NCI-H2171 (cell line): ENCODE data around the gene HOXD4.

Experiments used
- DNase-seq: peaks from one replicate; lab custom pipeline; 2025; lab: John Stamatoyannopoulos, UW

HOXD4 gene

DNA sequence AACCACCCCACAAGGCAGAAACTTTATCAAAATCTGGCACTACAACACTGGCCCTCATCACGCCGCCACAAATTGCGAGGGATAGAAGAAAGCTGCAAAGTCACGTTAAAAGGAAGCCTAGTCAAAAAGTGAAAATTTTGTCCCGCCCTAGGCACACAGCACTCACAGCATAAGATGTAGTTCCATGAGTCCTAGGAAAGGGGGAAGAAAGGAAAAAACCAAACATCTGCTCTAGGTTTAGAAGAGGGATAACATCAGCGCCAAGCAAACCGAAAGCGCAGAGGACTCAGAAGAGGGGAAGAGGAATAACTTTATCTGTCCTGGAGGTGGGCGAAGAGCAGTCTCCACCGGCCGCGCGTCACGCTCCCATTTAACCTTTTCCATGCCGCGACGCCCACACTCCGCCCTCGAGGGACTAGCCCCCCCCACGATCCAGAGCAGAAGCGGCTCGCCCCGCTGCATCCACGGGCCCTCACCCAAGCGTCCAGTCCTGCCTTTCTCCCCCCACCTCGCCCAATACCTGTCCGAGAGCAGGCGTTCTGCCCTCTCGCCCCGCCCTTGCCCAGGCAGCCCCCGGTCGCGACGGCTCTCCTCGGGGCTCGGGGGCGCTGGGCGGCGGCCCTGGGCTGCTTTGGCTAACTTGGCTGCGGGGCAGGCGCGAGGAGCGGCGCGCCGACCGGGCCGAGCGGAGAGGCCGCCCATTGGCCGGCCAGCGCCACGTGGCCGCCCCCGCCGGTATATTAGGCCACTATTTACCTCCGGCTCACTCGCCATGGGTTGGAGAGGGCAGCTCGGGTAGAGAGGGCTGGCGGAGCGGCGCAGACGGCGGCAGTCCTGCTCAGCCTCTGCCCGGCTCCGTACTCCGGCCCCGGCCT is 36.8 kb downstream of the HOXD4 start, which contains the start of gene HOXD1:
TSS of gene HOXD1 (plus strand) at position 770 of the 875 bp plus-strand sequence. CDS start 134 bp downstream, outside the sequence.
- peak; percentile 65 for DNase-seq

DNA sequence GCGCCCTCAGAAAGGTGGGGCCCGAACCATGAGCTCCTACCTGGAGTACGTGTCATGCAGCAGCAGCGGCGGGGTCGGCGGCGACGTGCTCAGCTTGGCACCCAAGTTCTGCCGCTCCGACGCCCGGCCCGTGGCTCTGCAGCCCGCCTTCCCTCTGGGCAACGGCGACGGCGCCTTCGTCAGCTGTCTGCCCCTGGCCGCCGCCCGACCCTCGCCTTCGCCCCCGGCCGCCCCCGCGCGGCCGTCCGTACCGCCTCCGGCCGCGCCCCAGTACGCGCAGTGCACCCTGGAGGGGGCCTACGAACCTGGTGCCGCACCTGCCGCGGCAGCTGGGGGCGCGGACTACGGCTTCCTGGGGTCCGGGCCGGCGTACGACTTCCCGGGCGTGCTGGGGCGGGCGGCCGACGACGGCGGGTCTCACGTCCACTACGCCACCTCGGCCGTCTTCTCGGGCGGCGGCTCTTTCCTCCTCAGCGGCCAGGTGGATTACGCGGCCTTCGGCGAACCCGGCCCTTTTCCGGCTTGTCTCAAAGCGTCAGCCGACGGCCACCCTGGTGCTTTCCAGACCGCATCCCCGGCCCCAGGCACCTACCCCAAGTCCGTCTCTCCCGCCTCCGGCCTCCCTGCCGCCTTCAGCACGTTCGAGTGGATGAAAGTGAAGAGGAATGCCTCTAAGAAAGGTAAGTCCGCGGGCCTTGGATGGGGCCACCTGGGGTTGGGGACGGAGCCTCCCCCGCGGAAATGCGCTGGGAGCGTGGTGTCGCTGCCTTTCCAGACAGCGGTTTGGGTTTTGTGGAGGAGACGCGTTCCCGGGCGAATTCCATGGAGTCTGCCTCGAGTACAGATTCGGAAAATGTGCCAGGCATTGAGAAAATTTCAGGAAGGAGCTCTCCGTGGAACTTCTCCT is 37.7 kb downstream of the HOXD4 start:
- no peak for DNase-seq

DNA sequence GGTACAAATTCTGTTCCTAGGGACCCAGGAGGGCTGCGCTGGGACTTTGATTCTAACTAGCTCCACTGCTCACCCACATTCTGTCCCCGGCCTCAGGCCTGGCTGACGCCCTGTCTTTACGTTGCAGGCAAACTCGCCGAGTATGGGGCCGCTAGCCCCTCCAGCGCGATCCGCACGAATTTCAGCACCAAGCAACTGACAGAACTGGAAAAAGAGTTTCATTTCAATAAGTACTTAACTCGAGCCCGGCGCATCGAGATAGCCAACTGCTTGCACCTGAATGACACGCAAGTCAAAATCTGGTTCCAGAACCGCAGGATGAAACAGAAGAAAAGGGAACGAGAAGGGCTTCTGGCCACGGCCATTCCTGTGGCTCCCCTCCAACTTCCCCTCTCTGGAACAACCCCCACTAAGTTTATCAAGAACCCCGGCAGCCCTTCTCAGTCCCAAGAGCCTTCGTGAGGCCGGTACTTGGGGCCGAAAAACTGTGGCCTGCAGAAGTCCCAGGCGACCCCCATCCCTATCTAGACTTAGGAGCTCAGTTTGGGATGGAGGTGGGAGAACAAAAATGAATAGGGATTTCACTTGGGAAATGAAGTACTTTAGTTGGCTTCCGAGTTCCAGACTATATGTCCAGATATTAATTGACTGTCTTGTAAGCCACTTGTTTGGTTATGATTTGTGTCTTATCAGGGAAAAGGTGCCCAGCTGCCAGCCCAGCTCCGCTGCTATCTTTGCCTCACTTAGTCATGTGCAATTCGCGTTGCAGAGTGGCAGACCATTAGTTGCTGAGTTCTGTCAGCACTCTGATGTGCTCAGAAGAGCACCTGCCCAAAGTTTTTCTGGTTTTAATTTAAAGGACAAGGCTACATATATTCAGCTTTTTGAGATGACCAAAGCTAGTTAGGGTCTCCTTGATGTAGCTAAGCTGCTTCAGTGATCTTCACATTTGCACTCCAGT is 38.6 kb downstream of the HOXD4 start:
- no peak for DNase-seq

DNA sequence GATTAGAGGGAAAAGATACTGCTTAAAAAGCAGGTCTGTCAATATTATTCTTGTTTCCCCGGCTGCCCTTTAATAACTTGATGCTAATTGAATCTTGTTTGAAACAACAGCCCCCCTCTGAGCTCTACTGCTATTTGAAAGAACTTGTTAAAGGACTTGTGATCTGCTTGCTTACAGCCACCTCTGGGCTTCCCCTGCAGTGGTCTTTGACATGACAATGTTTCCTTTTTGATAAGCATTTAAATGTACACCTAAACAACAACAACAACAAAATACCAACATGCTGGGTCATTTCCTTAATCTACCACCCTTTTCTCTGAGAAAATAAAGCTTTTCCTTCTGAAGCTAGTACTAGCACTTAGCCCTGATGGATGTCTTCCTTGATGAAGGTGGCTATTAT is 41.0 kb downstream of the HOXD4 start:
- DNase-seq: no peak

DNA sequence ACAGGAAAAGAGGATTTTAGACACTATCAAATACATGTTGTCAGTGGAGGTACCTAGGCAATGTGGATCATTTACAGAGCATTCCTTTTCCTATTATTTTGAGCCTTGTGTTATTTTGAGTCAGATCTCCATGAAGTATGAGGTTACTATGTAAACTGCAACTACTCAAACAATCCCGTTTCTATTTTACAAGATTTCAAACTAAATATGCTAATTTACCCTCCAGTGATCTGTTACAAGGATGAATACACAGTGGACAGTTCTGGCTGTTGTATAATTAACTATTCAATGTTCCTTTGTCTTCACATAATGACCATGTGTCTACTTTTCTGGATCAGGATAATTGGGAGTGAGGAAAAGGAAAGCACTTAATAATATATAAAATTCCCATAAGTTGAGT is 41.7 kb downstream of the HOXD4 start:
- no peak for DNase-seq

DNA sequence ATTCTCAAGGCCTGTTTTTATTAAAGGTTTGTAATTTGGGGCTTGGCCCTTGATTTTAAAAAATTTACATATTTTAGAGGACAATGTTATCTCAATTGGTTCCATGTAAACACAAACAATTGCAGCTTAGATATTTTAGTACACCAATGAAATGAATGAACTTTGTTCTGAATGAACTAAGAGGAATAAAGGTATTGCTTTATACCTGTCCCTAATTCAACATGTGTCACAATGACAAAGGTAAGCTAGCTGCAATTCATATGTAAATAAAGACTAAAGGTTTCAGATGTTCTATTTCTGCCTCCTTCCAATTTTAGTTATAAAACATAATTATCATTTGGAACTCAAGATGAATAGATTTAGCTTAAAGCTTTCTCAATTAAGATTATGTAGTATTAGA is 48.6 kb downstream of the HOXD4 start:
- DNase-seq: no peak

DNA sequence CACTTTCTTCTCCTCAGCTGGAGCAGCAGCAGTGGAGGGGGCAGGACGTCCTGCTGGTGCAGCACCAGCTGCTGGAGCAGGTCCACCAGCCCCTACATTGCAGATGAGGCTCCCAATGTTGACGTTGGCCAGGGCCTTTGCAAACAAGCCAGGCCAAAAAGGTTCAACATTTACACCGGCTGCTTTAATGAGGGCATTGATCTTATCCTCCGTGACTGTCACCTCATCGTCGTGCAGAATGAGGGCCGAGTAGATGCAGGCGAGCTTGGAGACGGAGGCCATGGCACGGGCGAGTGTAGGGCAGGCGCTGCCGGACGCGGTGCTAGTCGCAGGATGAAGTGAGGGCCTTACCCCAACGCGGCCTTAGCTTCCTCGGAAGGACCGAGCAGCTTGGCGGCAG is 49.6 kb downstream of the HOXD4 start:
- no peak for DNase-seq

DNA sequence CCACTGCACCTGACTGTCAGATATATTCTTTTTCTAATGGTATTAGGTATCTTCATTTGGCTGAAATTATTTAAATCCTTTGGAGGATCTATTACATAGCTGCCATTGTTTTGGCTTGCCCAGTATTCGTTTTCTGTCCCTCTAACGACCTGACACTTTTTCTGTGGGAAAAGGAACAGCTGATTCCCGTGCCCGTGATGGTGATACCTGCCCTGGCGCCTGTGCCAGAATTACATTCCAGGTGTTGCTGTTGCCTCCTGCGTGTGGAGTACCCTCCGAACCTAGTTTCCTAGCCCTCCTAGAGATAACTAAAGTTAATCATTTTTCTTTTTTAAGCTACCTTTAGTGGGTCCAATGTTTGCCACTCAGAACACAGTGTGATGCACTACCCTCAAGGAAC is 51.1 kb downstream of the HOXD4 start:
- no peak for DNase-seq
